Suprapubic skin (tissue), 4 donors: ENCODE data around the gene ZNF407. TPM values are rescaled to one million over a fixed set of nuclear protein-coding genes. Genes with fewer than 3 reads are reported as not detected.

Experiments
- DNase-seq, 2 donors: peaks; one replicate each; pipeline ENCODE4 v3.0.0-alpha.2; 2019; ENCODE audit warnings: low spot score in 2 of 2
- H3K27ac ChIP-seq: fragments of 200-600 bp; sonication (generic); one replicate; pipeline ENCODE4 v1.5.1; 2019
- H3K27me3 ChIP-seq: fragments of 200-600 bp; sonication (generic); one replicate; pipeline ENCODE4 v1.5.1; 2019
- H3K36me3 ChIP-seq: fragments of 200-600 bp; sonication (generic); one replicate; pipeline ENCODE4 v1.5.1; 2019
- H3K4me1 ChIP-seq: fragments of 200-600 bp; sonication (generic); one replicate; pipeline ENCODE4 v1.5.1; 2019
- H3K4me3 ChIP-seq: fragments of 200-600 bp; sonication (generic); one replicate; pipeline ENCODE4 v1.5.1; 2019; ENCODE audit warnings: mild to moderate bottlenecking
- H3K9me3 ChIP-seq: fragments of 200-600 bp; sonication (generic); one replicate; pipeline ENCODE4 v1.5.1; 2019
- CTCF ChIP-seq, 2 donors: fragments of 200-600 bp in 1 of 2; fragments of 450-650 bp in 1 of 2; sonication (generic) in 1 of 2; IDR thresholded peaks; one replicate each; pipeline ENCODE4 v1.5.1; 2016 to 2019; ENCODE audit warnings: antibody characterized with exemption in 2 of 2, mild to moderate bottlenecking in 1 of 2, moderate library complexity in 1 of 2
- EP300 ChIP-seq: sonication (generic); formaldehyde crosslinking; IDR thresholded peaks from one replicate; pipeline ENCODE4 v1.6.1; 2017; ENCODE audit warnings: antibody characterized with exemption
- POLR2A ChIP-seq, 2 donors: fragments of 450-650 bp; IDR thresholded peaks; one replicate each; pipeline ENCODE4 v1.6.1; 2017; ENCODE audit warnings: antibody characterized with exemption in 2 of 2, mild to moderate bottlenecking in 2 of 2, moderate library complexity in 2 of 2
- POLR2AphosphoS5 ChIP-seq, 3 donors: sonication (generic); formaldehyde crosslinking; IDR thresholded peaks; one replicate each; pipeline ENCODE4 v1.6.1; 2017; ENCODE audit warnings: antibody characterized with exemption in 3 of 3
- WGBS: methylation state at CpG from one replicate; pipeline ENCODE4 v1.1.5; 2018; 5-methylcytosine and 5-hydroxymethylcytosine counted together
- total RNA-seq, 4 donors: library from RNA; depleted of rRNA; stranded (reverse); fragments of >200 nt; gene quantifications; one replicate each; pipeline ENCODE4 v1.1.0, GENCODE V29; 2016

The ZNF407 gene
- total RNA-seq, 4 donors from 2014 or later: 10.7 to 22.1 (median 13.8) TPM

- H3K27ac ChIP-seq: no peak overlapping the region
- TF ChIP-seq CTCF (IDR thresholded peaks at IDR 0.05): no peak
- TF ChIP-seq POLR2AphosphoS5 (IDR thresholded peaks at IDR 0.05): no peak
- no peak for TF ChIP-seq EP300
- TF ChIP-seq POLR2A (IDR thresholded peaks at IDR 0.05): no peak
- H3K9me3 ChIP-seq: no peaks in the 10 kb centered on the region
- H3K27me3 ChIP-seq: peaks cover 10% of the 10 kb centered on the region
- no peaks in the 10 kb centered on the region for H3K4me1 ChIP-seq
- WGBS: 65% methylated on average over 6 of the region's 6 CpGs
- DNase-seq: no peak
- H3K4me3 ChIP-seq: no peak overlapping the region
- peaks cover 12% of the 10 kb centered on the region for H3K36me3 ChIP-seq
Measured at GRCh38 chr18:74589021-74589420, 8.6 kb upstream of the ZNF407 start.

GRCh38 chr18:74589811-74590210 is 7.9 kb upstream of the ZNF407 start:
- DNase-seq: no peak
- Histone ChIP-seq H3K27ac (no peak overlapping the region), H3K4me1 (peaks cover 1% of the 10 kb centered on the region), H3K27me3 (peaks cover 10% of the 10 kb centered on the region), H3K36me3 (peaks cover 12% of the 10 kb centered on the region), H3K9me3 (no peaks in the 10 kb centered on the region), H3K4me3 (no peak overlapping the region)
- TF ChIP-seq EP300: no peak
- no peak for TF ChIP-seq POLR2A (IDR thresholded peaks at IDR 0.05)
- TF ChIP-seq POLR2AphosphoS5 (IDR thresholded peaks at IDR 0.05): no peak
- no peak for TF ChIP-seq CTCF (IDR thresholded peaks at IDR 0.05)
- 92% methylated on average over 3 of the region's 3 CpGs for WGBS

- DNase-seq: no peak
- Histone ChIP-seq H3K36me3 (peaks cover 12% of the 10 kb centered on the region), H3K9me3 (no peaks in the 10 kb centered on the region), H3K27me3 (peaks cover 10% of the 10 kb centered on the region), H3K4me1 (peaks cover 9% of the 10 kb centered on the region), H3K4me3 (no peak overlapping the region), H3K27ac (no peak overlapping the region)
- no peak for TF ChIP-seq POLR2A (IDR thresholded peaks at IDR 0.05)
- TF ChIP-seq POLR2AphosphoS5 (IDR thresholded peaks at IDR 0.05): no peak
- no peak for TF ChIP-seq CTCF (IDR thresholded peaks at IDR 0.05)
- TF ChIP-seq EP300: no peak
- 48% methylated on average over 1 of the region's 1 CpG for WGBS
Measured at GRCh38 chr18:74590671-74591070, 7.0 kb upstream of the ZNF407 start.

GRCh38 chr18:74595431-74595830 is 2.2 kb upstream of the ZNF407 start:
- Histone ChIP-seq H3K27me3 (no peaks in the 10 kb centered on the region), H3K4me1 (peaks cover 33% of the 10 kb centered on the region), H3K27ac (no peak overlapping the region), H3K9me3 (no peaks in the 10 kb centered on the region), H3K36me3 (peaks cover 12% of the 10 kb centered on the region), H3K4me3 (no peak overlapping the region)
- DNase-seq: no peak
- TF ChIP-seq CTCF (IDR thresholded peaks at IDR 0.05) (no peak), POLR2A (IDR thresholded peaks at IDR 0.05) (no peak), POLR2AphosphoS5 (IDR thresholded peaks at IDR 0.05) (no peak), EP300 (no peak)

GRCh38 chr18:74597034-74597661 is 522 bp upstream of the ZNF407 start:
- TF ChIP-seq EP300: no peak
- TF ChIP-seq POLR2AphosphoS5 (IDR thresholded peaks at IDR 0.05): peak in 1 of 3 donors; percentile 21
- TF ChIP-seq POLR2A (IDR thresholded peaks at IDR 0.05): no peak
- TF ChIP-seq CTCF (IDR thresholded peaks at IDR 0.05): no peak
- no peaks in the 10 kb centered on the region for H3K9me3 ChIP-seq
- 1% methylated on average over 34 of the region's 41 CpGs for WGBS
- H3K4me3 ChIP-seq: peak overlapping the region; percentile 78
- peaks cover 12% of the 10 kb centered on the region for H3K36me3 ChIP-seq
- H3K27me3 ChIP-seq: no peaks in the 10 kb centered on the region
- H3K27ac ChIP-seq: peak overlapping the region; percentile 95
- DNase-seq: peak; percentile 84 to 87
- peaks cover 33% of the 10 kb centered on the region for H3K4me1 ChIP-seq
